IMR-90 (cell line): Measurements from ENCODE around the gene NIPAL4. TPM values are rescaled to one million over a fixed set of nuclear protein-coding genes. Genes with fewer than 3 reads are reported as not detected.

Source experiments
- ATAC-seq: fragments of 200-7000 bp; cut with Tn5 transposase; 2 replicates; pipeline ENCODE4 v1.9.1; 2020; ENCODE audit warnings: low read depth, mild to moderate bottlenecking, moderate library complexity
- BruUV-seq: library from RNA; stranded (reverse); fragments of 400-500 nt; replicated peaks from 2 replicates; lab custom pipeline; 2021; lab: Mats Ljungman, UMichigan
- CTCF ChIA-PET: fragments of 300-600 bp; formaldehyde crosslinking; extraction: SDS; loops from one replicate; lab custom pipeline; 2021; ENCODE audit warnings: antibody characterized with exemption; lab: Yijun Ruan, JAX
- POLR2A ChIA-PET: fragments of 300-600 bp; sonication (Branson Sonifier 250); formaldehyde crosslinking; loops from one replicate; lab custom pipeline; 2022; ENCODE audit warnings: antibody characterized with exemption; ENCODE audit not compliant: unreplicated experiment; lab: Charles Lee
- DNase-seq: peaks from one replicate; pipeline ENCODE4 v3.0.0; 2013
- H2AFZ ChIP-seq: replicated peaks from 2 replicates; pipeline ENCODE3; 2013; ENCODE audit warnings: low read length, mild to moderate bottlenecking; ENCODE audit not compliant: poor library complexity
- H2AK5ac ChIP-seq: 2 replicates; pipeline ENCODE4 v1.6.1; 2013; ENCODE audit warnings: low read depth, low read length, inconsistent platforms
- H2AK9ac ChIP-seq: replicated peaks from 2 replicates; pipeline ENCODE3; 2013; ENCODE audit warnings: mild to moderate bottlenecking, low read depth, low read length, moderate library complexity; ENCODE audit not compliant: poor library complexity
- H2BK120ac ChIP-seq: 2 replicates; pipeline ENCODE4 v1.6.1; 2013; ENCODE audit warnings: low read depth, low read length, inconsistent platforms
- H2BK15ac ChIP-seq: 3 replicates; pipeline ENCODE4 v1.6.1; 2013; ENCODE audit warnings: low read depth, low read length, inconsistent platforms
- H2BK20ac ChIP-seq: 2 replicates; pipeline ENCODE4 v1.6.1; 2013; ENCODE audit warnings: low read depth, mild to moderate bottlenecking, inconsistent platforms, low read length, moderate library complexity
- H2BK5ac ChIP-seq: 2 replicates; pipeline ENCODE4 v1.6.1; 2013; ENCODE audit warnings: mild to moderate bottlenecking, low read depth, low read length, inconsistent platforms; ENCODE audit not compliant: poor library complexity, severe bottlenecking
- H3K14ac ChIP-seq: replicated peaks from 2 replicates; pipeline ENCODE4 v1.6.1; 2013; ENCODE audit warnings: low read depth, low read length, inconsistent platforms
- H3K18ac ChIP-seq: 2 replicates; pipeline ENCODE4 v1.6.1; 2013; ENCODE audit warnings: low read depth, low read length, control low read depth
- H3K23ac ChIP-seq: 2 replicates; pipeline ENCODE4 v1.6.1; 2013; ENCODE audit warnings: low read depth, low read length, inconsistent platforms
- H3K27ac ChIP-seq: 2 replicates; pipeline ENCODE4 v1.5.1; 2013; ENCODE audit warnings: mild to moderate bottlenecking, control low read depth, low read length; ENCODE audit not compliant: insufficient read depth
- H3K27me3 ChIP-seq: 2 replicates; pipeline ENCODE4 v1.6.1; 2013; ENCODE audit warnings: low read length; ENCODE audit not compliant: control insufficient read depth, insufficient read depth
- H3K36me3 ChIP-seq: 2 replicates; pipeline ENCODE4 v1.6.1; 2013; ENCODE audit warnings: low read length, mixed read lengths; ENCODE audit not compliant: control insufficient read depth, insufficient read depth
- H3K4ac ChIP-seq: 2 replicates; pipeline ENCODE4 v1.6.1; 2013; ENCODE audit warnings: low read depth, low read length, inconsistent platforms
- H3K4me1 ChIP-seq: 2 replicates; pipeline ENCODE4 v1.6.1; 2013; ENCODE audit warnings: low read length, mixed read lengths; ENCODE audit not compliant: control insufficient read depth, insufficient read depth
- H3K4me2 ChIP-seq: 2 replicates; pipeline ENCODE4 v1.6.1; 2013; ENCODE audit warnings: low read depth, mild to moderate bottlenecking, control low read depth, low read length, moderate library complexity
- H3K4me3 ChIP-seq: 2 replicates; pipeline ENCODE4 v1.5.1; 2013; ENCODE audit warnings: low read depth, mild to moderate bottlenecking, control low read depth, low read length, moderate library complexity; ENCODE audit not compliant: insufficient read depth
- H3K56ac ChIP-seq: 2 replicates; pipeline ENCODE4 v1.6.1; 2013; ENCODE audit warnings: low read length, inconsistent platforms; ENCODE audit not compliant: insufficient read depth; ENCODE audit errors: extremely low read depth
- H3K79me1 ChIP-seq, 2 experiments: 2 replicates each; pipeline ENCODE4 v1.6.1; 2013; ENCODE audit warnings: low read length in 2 of 2, inconsistent platforms in 1 of 2, low read depth in 1 of 2
- H3K9ac ChIP-seq: 2 replicates; pipeline ENCODE4 v1.6.1; 2013; ENCODE audit warnings: low read depth, low read length, control low read depth
- H3K9me1 ChIP-seq: 2 replicates; pipeline ENCODE4 v1.6.1; 2013; ENCODE audit warnings: low read length, inconsistent platforms; ENCODE audit not compliant: insufficient read depth
- H3K9me3 ChIP-seq: 2 replicates; pipeline ENCODE4 v1.6.1; 2013; ENCODE audit warnings: low read length; ENCODE audit not compliant: control insufficient read depth, insufficient read depth
- H4K20me1 ChIP-seq: 2 replicates; pipeline ENCODE4 v1.6.1; 2013; ENCODE audit warnings: low read length, inconsistent platforms; ENCODE audit not compliant: insufficient read depth
- H4K5ac ChIP-seq: 2 replicates; pipeline ENCODE4 v1.6.1; 2013; ENCODE audit warnings: mild to moderate bottlenecking, low read depth, low read length, control low read depth
- H4K8ac ChIP-seq, 2 experiments: 2 replicates each; pipeline ENCODE4 v1.6.1; 2013; ENCODE audit warnings: low read depth in 2 of 2, low read length in 2 of 2, control low read depth in 1 of 2, inconsistent platforms in 1 of 2
- H4K91ac ChIP-seq: 2 replicates; pipeline ENCODE4 v1.6.1; 2013; ENCODE audit warnings: low read depth, low read length, inconsistent platforms; ENCODE audit not compliant: insufficient read depth
- POLR2A ChIP-seq: IDR thresholded peaks from 2 replicates; pipeline ENCODE4 v1.6.1; 2012; ENCODE audit warnings: mild to moderate bottlenecking, low read depth, low read length
- RAD21 ChIP-seq: IDR thresholded peaks from 2 replicates; pipeline ENCODE4 v1.6.1; 2012; ENCODE audit warnings: low read length, improper control_type of control experiment
- WGBS, 2 experiments: methylation state at CpG; one replicate each; pipeline versions ENCODE4 v1.1.5 to v1.1.7; 2013; ENCODE audit warnings: missing lambda C conversion rate in 2 of 2; ENCODE audit not compliant: insufficient read length in 1 of 2; ENCODE audit errors: extremely low coverage in 2 of 2; 5-methylcytosine and 5-hydroxymethylcytosine counted together
- dilution Hi-C: fragments of 300-500 bp; cut with HindIII; formaldehyde crosslinking; loops from one replicate; pipeline ENCODE4 v1.14.3; 2018; ENCODE audit warnings: low sequenced_read_pairs; ENCODE audit not compliant: unreplicated experiment
- in situ Hi-C: fragments of 300-500 bp; cut with MboI; formaldehyde crosslinking; loops from 3 replicates; pipeline ENCODE4 v1.14.3; 2019; ENCODE audit warnings: low sequenced_read_pairs, inconsistent platforms, mixed read lengths
- intact Hi-C: fragments of 100-400 bp; cut with micrococcal nuclease; formaldehyde crosslinking; loops from 2 replicates; pipeline ENCODE4 v1.10.0; 2022
- polyA plus RNA-seq, 3 experiments: library from polyadenylated mRNA; depleted of rRNA; stranded (reverse); fragments of >200 nt; gene quantifications; 2 replicates each; pipeline ENCODE4 v1.2.3, GENCODE V29; 2012; ENCODE audit warnings: low replicate concordance in 1 of 3
- total RNA-seq: library from RNA; depleted of rRNA; stranded (reverse); fragments of >200 nt; gene quantifications from 2 replicates; pipeline ENCODE4 v1.2.3, GENCODE V29; 2012

Gene NIPAL4
- total and polyA plus RNA-seq, 2 of the 4 experiments (the other 2 are of a cell fraction) = 0.18 to 0.39 TPM

GRCh38 chr5:157491471-157491995 is 31.5 kb downstream of the NIPAL4 start:
- Histone ChIP-seq H3K4me1 (no peaks in the 10 kb centered on the region), H3K9me1 (0 out of 2 replicates have a peak, but pooled peaks cover 3% of the 10 kb centered on the region), H4K20me1 (no peaks in the 10 kb centered on the region), H3K23ac (no peak overlapping the region), H3K9me3 (no peaks in the 10 kb centered on the region), H3K14ac (no peak overlapping the region), H3K79me1 (peaks cover 12 to 18% of the 10 kb centered on the region in 2 experiments), H2AK5ac (no peak overlapping the region), H3K4me3 (no peak overlapping the region), H4K8ac (no peak overlapping the region), H3K9ac (no peak overlapping the region), H3K27me3 (no peaks in the 10 kb centered on the region), H3K56ac (no peak overlapping the region), H3K18ac (no peak overlapping the region), H2BK5ac (no peak overlapping the region), H3K36me3 (peaks cover 46% of the 10 kb centered on the region), H2BK120ac (no peak overlapping the region), H2AFZ (no peak overlapping the region), H3K4me2 (no peak overlapping the region), H4K5ac (no peak overlapping the region), H2BK15ac (no peak overlapping the region), H2AK9ac (no peak overlapping the region), H2BK20ac (no peak overlapping the region), H3K4ac (no peak overlapping the region), H3K27ac (no peak overlapping the region), H4K91ac (no peak overlapping the region)
- intact Hi-C loops (no loop called here), in situ Hi-C loops (no loop called here), dilution Hi-C loops (no loop called here)
- ATAC-seq (no peak), DNase-seq (no peak)
- POLR2A ChIA-PET = no interaction called here
- 100% methylated on average over 5 of the region's 11 CpGs; no CpG with 5 or more reads in 1 of the 2 experiments for WGBS, 2 experiments
- CTCF ChIA-PET = no interaction called here
- TF ChIP-seq POLR2A (no peak), RAD21 (no peak)
- no TSS peak for BruUV-seq
